Measurements from ENCODE around the gene GPRIN1.

- TF ChIP-seq CTCF (IDR thresholded peaks at IDR 0.05) (no peak), POLR2A (IDR thresholded peaks at IDR 0.05) (no peak)
Measured at GRCh38 chr5:176643491-176644219, 33.7 kb upstream of the GPRIN1 start.

Measured in testis (tissue), 2 donors.